ENCODE data around the gene SUSD5.

Gene SUSD5

GRCh38 chr3:33128706-33129105 is 89.9 kb downstream of the SUSD5 start:
- Histone ChIP-seq H3K9ac (ENCODE audit: low read length in 5 of 5) (peak overlapping the region in 4 of 5 donors; percentile 35 to 50 (median 36)), H3K4me1 (ENCODE audit: control insufficient read depth in 5 of 5, insufficient read depth in 5 of 5, low read length in 5 of 5) (peaks cover 0 to 2% (median 0%) of the 10 kb centered on the region in 5 donors), H3K27ac (ENCODE audit: low read depth, low read length) (no peak overlapping the region), H3K36me3 (ENCODE audit: control insufficient read depth in 5 of 5, insufficient read depth in 5 of 5, low read length in 5 of 5) (peaks cover 28 to 71% (median 48%) of the 10 kb centered on the region in 5 donors), H3K27me3 (ENCODE audit: control insufficient read depth in 5 of 5, insufficient read depth in 4 of 5, low read length in 5 of 5) (no peaks in the 10 kb centered on the region), H3K9me3 (ENCODE audit: control insufficient read depth in 5 of 5, low read length in 5 of 5) (no peaks in the 10 kb centered on the region), H3K4me3 (ENCODE audit: low read depth in 1 of 5, low read length in 5 of 5) (no peak overlapping the region)

- H3K9ac ChIP-seq (ENCODE audit: low read length in 5 of 5), result no peak overlapping the region
- no peaks in the 10 kb centered on the region for H3K9me3 ChIP-seq (ENCODE audit: control insufficient read depth in 5 of 5, low read length in 5 of 5)
- no peak overlapping the region for H3K27ac ChIP-seq (ENCODE audit: low read depth, low read length)
- H3K27me3 ChIP-seq (ENCODE audit: control insufficient read depth in 5 of 5, insufficient read depth in 4 of 5, low read length in 5 of 5), result no peaks in the 10 kb centered on the region
- no peak overlapping the region for H3K4me3 ChIP-seq (ENCODE audit: low read depth in 1 of 5, low read length in 5 of 5)
- peaks cover 0 to 12% (median 11%) of the 10 kb centered on the region in 5 donors for H3K4me1 ChIP-seq (ENCODE audit: control insufficient read depth in 5 of 5, insufficient read depth in 5 of 5, low read length in 5 of 5)
- peaks cover 25 to 67% (median 41%) of the 10 kb centered on the region in 5 donors for H3K36me3 ChIP-seq (ENCODE audit: control insufficient read depth in 5 of 5, insufficient read depth in 5 of 5, low read length in 5 of 5)
Observed at GRCh38 chr3:33125840-33126239, 92.8 kb downstream of the SUSD5 start.

GRCh38 chr3:33124638-33125037 is 94.0 kb downstream of the SUSD5 start:
- Histone ChIP-seq H3K27ac (ENCODE audit: low read depth, low read length) (no peak overlapping the region), H3K36me3 (ENCODE audit: control insufficient read depth in 5 of 5, insufficient read depth in 5 of 5, low read length in 5 of 5) (peaks cover 22 to 61% (median 35%) of the 10 kb centered on the region in 5 donors), H3K9ac (ENCODE audit: low read length in 5 of 5) (no peak overlapping the region), H3K27me3 (ENCODE audit: control insufficient read depth in 5 of 5, insufficient read depth in 4 of 5, low read length in 5 of 5) (no peaks in the 10 kb centered on the region), H3K9me3 (ENCODE audit: control insufficient read depth in 5 of 5, low read length in 5 of 5) (no peaks in the 10 kb centered on the region), H3K4me3 (ENCODE audit: low read depth in 1 of 5, low read length in 5 of 5) (no peak overlapping the region), H3K4me1 (ENCODE audit: control insufficient read depth in 5 of 5, insufficient read depth in 5 of 5, low read length in 5 of 5) (peaks cover 0 to 21% (median 19%) of the 10 kb centered on the region in 5 donors)

GRCh38 chr3:33122991-33123390 is 95.6 kb downstream of the SUSD5 start:
- Histone ChIP-seq H3K4me3 (ENCODE audit: low read depth in 1 of 5, low read length in 5 of 5) (no peak overlapping the region), H3K9me3 (ENCODE audit: control insufficient read depth in 5 of 5, low read length in 5 of 5) (no peaks in the 10 kb centered on the region), H3K36me3 (ENCODE audit: control insufficient read depth in 5 of 5, insufficient read depth in 5 of 5, low read length in 5 of 5) (peaks cover 22 to 66% (median 35%) of the 10 kb centered on the region in 5 donors), H3K27ac (ENCODE audit: low read depth, low read length) (no peak overlapping the region), H3K4me1 (ENCODE audit: control insufficient read depth in 5 of 5, insufficient read depth in 5 of 5, low read length in 5 of 5) (peaks cover 4 to 38% (median 31%) of the 10 kb centered on the region in 5 donors), H3K9ac (ENCODE audit: low read length in 5 of 5) (no peak overlapping the region), H3K27me3 (ENCODE audit: control insufficient read depth in 5 of 5, insufficient read depth in 4 of 5, low read length in 5 of 5) (no peaks in the 10 kb centered on the region)

- no peak overlapping the region for H3K4me3 ChIP-seq (ENCODE audit: low read depth in 1 of 5, low read length in 5 of 5)
- peaks cover 4 to 63% (median 54%) of the 10 kb centered on the region in 5 donors for H3K4me1 ChIP-seq (ENCODE audit: control insufficient read depth in 5 of 5, insufficient read depth in 5 of 5, low read length in 5 of 5)
- H3K27ac ChIP-seq (ENCODE audit: low read depth, low read length), result peak overlapping the region; percentile 80
- H3K36me3 ChIP-seq (ENCODE audit: control insufficient read depth in 5 of 5, insufficient read depth in 5 of 5, low read length in 5 of 5), result peaks cover 4 to 40% (median 30%) of the 10 kb centered on the region in 5 donors
- peak overlapping the region in 2 of 5 donors; percentile 5 to 29 for H3K9ac ChIP-seq (ENCODE audit: low read length in 5 of 5)
- no peaks in the 10 kb centered on the region for H3K27me3 ChIP-seq (ENCODE audit: control insufficient read depth in 5 of 5, insufficient read depth in 4 of 5, low read length in 5 of 5)
- H3K9me3 ChIP-seq (ENCODE audit: control insufficient read depth in 5 of 5, low read length in 5 of 5), result no peaks in the 10 kb centered on the region
Observed at GRCh38 chr3:33119891-33120290, 98.7 kb downstream of the SUSD5 start.

GRCh38 chr3:33117461-33117860 is 101.1 kb downstream of the SUSD5 start:
- Histone ChIP-seq H3K9me3 (ENCODE audit: control insufficient read depth in 5 of 5, low read length in 5 of 5) (no peaks in the 10 kb centered on the region), H3K4me3 (ENCODE audit: low read depth in 1 of 5, low read length in 5 of 5) (no peak overlapping the region), H3K4me1 (ENCODE audit: control insufficient read depth in 5 of 5, insufficient read depth in 5 of 5, low read length in 5 of 5) (peaks cover 4 to 74% (median 64%) of the 10 kb centered on the region in 5 donors), H3K27me3 (ENCODE audit: control insufficient read depth in 5 of 5, insufficient read depth in 4 of 5, low read length in 5 of 5) (no peaks in the 10 kb centered on the region), H3K36me3 (ENCODE audit: control insufficient read depth in 5 of 5, insufficient read depth in 5 of 5, low read length in 5 of 5) (peaks cover 0 to 20% (median 17%) of the 10 kb centered on the region in 5 donors), H3K27ac (ENCODE audit: low read depth, low read length) (peak overlapping the region; percentile 80), H3K9ac (ENCODE audit: low read length in 5 of 5) (no peak overlapping the region)

- Histone ChIP-seq H3K4me1 (ENCODE audit: control insufficient read depth in 5 of 5, insufficient read depth in 5 of 5, low read length in 5 of 5) (peaks cover 4 to 64% (median 50%) of the 10 kb centered on the region in 5 donors), H3K27ac (ENCODE audit: low read depth, low read length) (peak overlapping the region; percentile 80), H3K4me3 (ENCODE audit: low read depth in 1 of 5, low read length in 5 of 5) (peak overlapping the region; percentile 67 to 95 (median 87)), H3K9me3 (ENCODE audit: control insufficient read depth in 5 of 5, low read length in 5 of 5) (no peaks in the 10 kb centered on the region), H3K9ac (ENCODE audit: low read length in 5 of 5) (peak overlapping the region in 4 of 5 donors; percentile 34 to 83 (median 70)), H3K27me3 (ENCODE audit: control insufficient read depth in 5 of 5, insufficient read depth in 4 of 5, low read length in 5 of 5) (no peaks in the 10 kb centered on the region), H3K36me3 (ENCODE audit: control insufficient read depth in 5 of 5, insufficient read depth in 5 of 5, low read length in 5 of 5) (peaks cover 0 to 5% (median 0%) of the 10 kb centered on the region in 5 donors)
Observed at GRCh38 chr3:33115024-33115768, 103.4 kb downstream of the SUSD5 start.

GRCh38 chr3:33114622-33115023 is 104.0 kb downstream of the SUSD5 start:
- Histone ChIP-seq H3K4me1 (ENCODE audit: control insufficient read depth in 5 of 5, insufficient read depth in 5 of 5, low read length in 5 of 5) (peaks cover 4 to 58% (median 44%) of the 10 kb centered on the region in 5 donors), H3K4me3 (ENCODE audit: low read depth in 1 of 5, low read length in 5 of 5) (peak overlapping the region; percentile 67 to 95 (median 87)), H3K27ac (ENCODE audit: low read depth, low read length) (peak overlapping the region; percentile 80), H3K9ac (ENCODE audit: low read length in 5 of 5) (peak overlapping the region in 3 of 5 donors; percentile 26 to 63 (median 30)), H3K27me3 (ENCODE audit: control insufficient read depth in 5 of 5, insufficient read depth in 4 of 5, low read length in 5 of 5) (no peaks in the 10 kb centered on the region), H3K36me3 (ENCODE audit: control insufficient read depth in 5 of 5, insufficient read depth in 5 of 5, low read length in 5 of 5) (peaks cover 0 to 5% (median 0%) of the 10 kb centered on the region in 5 donors), H3K9me3 (ENCODE audit: control insufficient read depth in 5 of 5, low read length in 5 of 5) (no peaks in the 10 kb centered on the region)

GRCh38 chr3:33113772-33114621 is 104.6 kb downstream of the SUSD5 start, which contains the start of gene CRTAP:
TSS of gene CRTAP (plus strand) at chr3:33114014. CDS start at chr3:33114078, 64 bp downstream.
- no peaks in the 10 kb centered on the region for H3K9me3 ChIP-seq (ENCODE audit: control insufficient read depth in 5 of 5, low read length in 5 of 5)
- peak within 1 kb of the TSS; percentile 67 to 95 (median 87) for H3K4me3 ChIP-seq (ENCODE audit: low read depth in 1 of 5, low read length in 5 of 5)
- no peaks in the 10 kb centered on the region for H3K27me3 ChIP-seq (ENCODE audit: control insufficient read depth in 5 of 5, insufficient read depth in 4 of 5, low read length in 5 of 5)
- H3K9ac ChIP-seq (ENCODE audit: low read length in 5 of 5), result peak within 1 kb of the TSS in 4 of 5 donors; percentile 77 to 83 (median 82)
- H3K27ac ChIP-seq (ENCODE audit: low read depth, low read length), result peak within 1 kb of the TSS; percentile 80
- peaks cover 0 to 5% (median 0%) of the 10 kb centered on the region in 5 donors for H3K36me3 ChIP-seq (ENCODE audit: control insufficient read depth in 5 of 5, insufficient read depth in 5 of 5, low read length in 5 of 5)
- H3K4me1 ChIP-seq (ENCODE audit: control insufficient read depth in 5 of 5, insufficient read depth in 5 of 5, low read length in 5 of 5), result peaks cover 4 to 52% (median 39%) of the 10 kb centered on the region in 5 donors
